ENCODE data around the gene PUM1. TPM values are rescaled to one million over a fixed set of nuclear protein-coding genes. Genes with fewer than 3 reads are reported as not detected.

The PUM1 gene
- total RNA-seq, 1 experiment from 2014 or later: 43.3 TPM

DNA sequence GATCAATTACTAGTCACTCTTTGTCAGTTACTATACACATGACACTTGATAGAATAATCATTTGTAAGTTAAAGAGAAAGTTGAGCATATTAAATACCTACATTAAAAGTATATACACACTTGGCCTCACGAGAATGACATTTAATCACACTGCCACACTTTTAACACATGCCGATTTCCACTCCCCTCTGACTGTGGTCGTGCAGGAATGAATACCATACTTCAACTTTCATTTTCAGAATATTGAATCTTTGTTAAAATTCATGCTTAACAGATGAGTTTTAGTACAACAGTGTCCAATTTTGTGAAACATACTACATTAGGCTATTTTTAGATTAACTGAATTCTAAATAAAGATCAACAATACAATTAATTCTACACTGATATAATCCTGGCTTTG lies 78.8 kb downstream of the PUM1 start:
- ChIA-PET CTCF (no interaction called here), POLR2A (ENCODE audit: unreplicated experiment) (no interaction called here)
- no peaks in the 10 kb centered on the region for H3K9me3 ChIP-seq (ENCODE audit: low read length)
- no TSS peak for BruUV-seq (replicated peaks)
- H3K4me3 ChIP-seq (ENCODE audit: low read length): no peak overlapping the region
- H3K27me3 ChIP-seq (ENCODE audit: low read length): no peaks in the 10 kb centered on the region
- H3K9me2 ChIP-seq (replicated peaks; ENCODE audit: low read length): no peaks in the 10 kb centered on the region
- DNase-seq (no peak), ATAC-seq (no peak)
- peaks cover 38% of the 10 kb centered on the region for H4K20me1 ChIP-seq (ENCODE audit: low read length)
- no peak overlapping the region for H2AFZ ChIP-seq (ENCODE audit: low read length)
- TF ChIP-seq, protein P1, sequence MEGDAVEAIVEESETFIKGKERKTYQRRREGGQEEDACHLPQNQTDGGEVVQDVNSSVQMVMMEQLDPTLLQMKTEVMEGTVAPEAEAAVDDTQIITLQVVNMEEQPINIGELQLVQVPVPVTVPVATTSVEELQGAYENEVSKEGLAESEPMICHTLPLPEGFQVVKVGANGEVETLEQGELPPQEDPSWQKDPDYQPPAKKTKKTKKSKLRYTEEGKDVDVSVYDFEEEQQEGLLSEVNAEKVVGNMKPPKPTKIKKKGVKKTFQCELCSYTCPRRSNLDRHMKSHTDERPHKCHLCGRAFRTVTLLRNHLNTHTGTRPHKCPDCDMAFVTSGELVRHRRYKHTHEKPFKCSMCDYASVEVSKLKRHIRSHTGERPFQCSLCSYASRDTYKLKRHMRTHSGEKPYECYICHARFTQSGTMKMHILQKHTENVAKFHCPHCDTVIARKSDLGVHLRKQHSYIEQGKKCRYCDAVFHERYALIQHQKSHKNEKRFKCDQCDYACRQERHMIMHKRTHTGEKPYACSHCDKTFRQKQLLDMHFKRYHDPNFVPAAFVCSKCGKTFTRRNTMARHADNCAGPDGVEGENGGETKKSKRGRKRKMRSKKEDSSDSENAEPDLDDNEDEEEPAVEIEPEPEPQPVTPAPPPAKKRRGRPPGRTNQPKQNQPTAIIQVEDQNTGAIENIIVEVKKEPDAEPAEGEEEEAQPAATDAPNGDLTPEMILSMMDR (conservative IDR thresholded peaks at IDR 0.05; ENCODE audit: low read depth, low read length): no peak
- TF ChIP-seq EZH2phosphoT487 (IDR thresholded peaks at IDR 0.05; ENCODE audit: borderline replicate concordance, low read length) (no peak), EZH2 (IDR thresholded peaks at IDR 0.05; ENCODE audit: low read length, unreplicated experiment) (no peak)
- H3K79me2 ChIP-seq (ENCODE audit: low read length): peaks cover 98% of the 10 kb centered on the region
- peaks cover 43% of the 10 kb centered on the region for H3K36me3 ChIP-seq (ENCODE audit: low read depth, low read length)
- H3K4me2 ChIP-seq (ENCODE audit: low read length): no peak overlapping the region
- intact Hi-C loops (cut with micrococcal nuclease): no loop called here
- no peaks in the 10 kb centered on the region for H3F3A ChIP-seq (ENCODE audit: low read length, unreplicated experiment)
- no peak overlapping the region for H3K9ac ChIP-seq (ENCODE audit: low read length)
- 0 out of 2 replicates have a peak, but pooled peaks cover 3% of the 10 kb centered on the region for H3K4me1 ChIP-seq (ENCODE audit: insufficient read depth, low read length)
- no peak overlapping the region for H3K27ac ChIP-seq (ENCODE audit: low read length)

DNA sequence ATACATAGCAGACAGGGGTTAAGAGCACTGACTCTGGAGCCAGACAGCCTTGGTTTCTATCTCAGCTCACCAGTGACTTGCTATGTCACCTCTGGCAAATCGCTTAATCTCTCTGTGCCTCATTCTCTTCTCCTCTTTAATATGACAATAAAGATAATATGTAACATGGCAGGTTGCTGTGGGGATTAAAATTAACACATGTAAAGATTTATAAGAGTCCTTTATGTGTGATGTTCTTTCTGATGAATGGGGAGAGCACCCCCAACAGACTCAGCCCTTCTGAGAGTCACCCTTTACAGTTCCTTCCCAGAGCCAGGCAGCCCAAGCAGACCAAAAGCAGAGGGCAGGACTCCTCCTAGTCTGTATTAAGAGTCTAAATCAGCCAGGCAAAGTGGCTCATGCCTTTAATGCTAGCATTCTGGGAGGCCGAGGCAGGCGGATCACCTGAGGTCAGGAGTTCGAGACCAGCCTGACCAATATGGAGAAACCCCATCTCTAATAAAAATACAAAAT lies 80.5 kb downstream of the PUM1 start:
- TF ChIP-seq, protein P1 (conservative IDR thresholded peaks at IDR 0.05; ENCODE audit: low read depth, low read length): no peak
- CTCF ChIA-PET: no interaction called here
- H3K4me3 ChIP-seq (ENCODE audit: low read length): no peak overlapping the region
- no peaks in the 10 kb centered on the region for H3K9me3 ChIP-seq (ENCODE audit: low read length)
- H3K9ac ChIP-seq (ENCODE audit: low read length): no peak overlapping the region
- ATAC-seq (no peak), DNase-seq (no peak)
- H3K27ac ChIP-seq (ENCODE audit: low read length): no peak overlapping the region
- no peak overlapping the region for H2AFZ ChIP-seq (ENCODE audit: low read length)
- H3K79me2 ChIP-seq (ENCODE audit: low read length): peaks cover 87% of the 10 kb centered on the region
- 0 out of 2 replicates have a peak, but pooled peaks cover 3% of the 10 kb centered on the region for H3K4me1 ChIP-seq (ENCODE audit: insufficient read depth, low read length)
- H3K27me3 ChIP-seq (ENCODE audit: low read length): no peaks in the 10 kb centered on the region
- no peak overlapping the region for H3K4me2 ChIP-seq (ENCODE audit: low read length)
- BruUV-seq (replicated peaks): no TSS peak
- intact Hi-C loops (cut with micrococcal nuclease): no loop called here
- H3F3A ChIP-seq (ENCODE audit: low read length, unreplicated experiment): no peaks in the 10 kb centered on the region
- H3K36me3 ChIP-seq (ENCODE audit: low read depth, low read length): peaks cover 33% of the 10 kb centered on the region
- no peaks in the 10 kb centered on the region for H3K9me2 ChIP-seq (replicated peaks; ENCODE audit: low read length)
- POLR2A ChIA-PET (ENCODE audit: unreplicated experiment): interaction anchor here (0.7 kb wide), 1 partner anchor 9 kb away, joined by 4 read pairs; no protein-coding TSS in a partner anchor
- peaks cover 24% of the 10 kb centered on the region for H4K20me1 ChIP-seq (ENCODE audit: low read length)

DNA sequence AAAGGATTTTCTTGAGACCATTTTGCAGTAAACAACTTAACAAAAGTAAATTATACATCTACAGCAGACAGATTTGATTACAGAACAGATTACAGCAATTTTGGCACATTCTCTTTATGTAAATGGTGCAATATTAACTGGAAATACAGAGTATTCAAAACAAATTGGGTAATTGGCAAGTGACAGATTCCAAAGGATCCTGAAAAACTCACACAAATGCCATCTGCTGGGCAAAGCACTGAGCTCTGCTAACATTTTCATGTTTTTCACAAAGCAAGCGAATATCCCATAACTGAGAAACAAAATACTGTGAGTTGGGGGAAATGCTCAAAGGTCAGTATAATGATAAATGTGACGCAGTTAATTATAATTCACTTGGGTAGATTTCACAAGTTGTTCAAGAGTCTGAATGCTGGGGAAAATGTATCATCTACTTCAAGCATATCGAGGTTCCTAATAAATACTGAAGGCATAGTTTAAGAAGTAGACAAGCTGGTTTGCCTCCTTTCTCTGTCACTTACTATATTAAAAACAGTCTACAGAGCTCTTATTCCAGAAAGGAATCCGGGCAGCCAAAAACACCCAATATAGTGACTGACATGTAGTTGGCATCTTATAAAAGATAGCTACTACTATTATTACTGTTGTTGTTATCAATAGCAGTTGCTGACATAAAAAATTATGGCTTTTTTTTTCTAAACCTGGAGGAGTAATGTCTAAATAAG lies 81.2 kb downstream of the PUM1 start:
- Histone ChIP-seq H3K27ac (ENCODE audit: low read length) (no peak overlapping the region), H4K20me1 (ENCODE audit: low read length) (peaks cover 18% of the 10 kb centered on the region), H3F3A (ENCODE audit: low read length, unreplicated experiment) (no peaks in the 10 kb centered on the region), H3K9me2 (replicated peaks; ENCODE audit: low read length) (no peaks in the 10 kb centered on the region), H3K4me3 (ENCODE audit: low read length) (no peak overlapping the region), H3K9me3 (ENCODE audit: low read length) (no peaks in the 10 kb centered on the region), H3K36me3 (ENCODE audit: low read depth, low read length) (peaks cover 34% of the 10 kb centered on the region), H2AFZ (ENCODE audit: low read length) (no peak overlapping the region), H3K27me3 (ENCODE audit: low read length) (no peaks in the 10 kb centered on the region), H3K4me1 (ENCODE audit: insufficient read depth, low read length) (0 out of 2 replicates have a peak, but pooled peaks cover 3% of the 10 kb centered on the region), H3K79me2 (ENCODE audit: low read length) (peaks cover 80% of the 10 kb centered on the region), H3K9ac (ENCODE audit: low read length) (no peak overlapping the region), H3K4me2 (ENCODE audit: low read length) (no peak overlapping the region)
- no TSS peak for BruUV-seq (replicated peaks)
- intact Hi-C loops (cut with micrococcal nuclease): no loop called here
- POLR2A ChIA-PET (ENCODE audit: unreplicated experiment): interaction anchor here (0.6 kb wide), 1 partner anchor 381 kb away, joined by 4 read pairs; no protein-coding TSS in a partner anchor
- TF ChIP-seq, protein P1 (conservative IDR thresholded peaks at IDR 0.05; ENCODE audit: low read depth, low read length): no peak
- TF ChIP-seq EZH2 (IDR thresholded peaks at IDR 0.05; ENCODE audit: low read length, unreplicated experiment) (no peak), EZH2phosphoT487 (IDR thresholded peaks at IDR 0.05; ENCODE audit: borderline replicate concordance, low read length) (no peak)
- CTCF ChIA-PET: interaction anchor here (0.5 kb wide), 1 partner anchor 37 kb away, joined by 3 read pairs; no protein-coding TSS in a partner anchor
- DNase-seq (no peak), ATAC-seq (no peak)
